ENCODE data around the gene GCGR. TPM values are rescaled to one million over a fixed set of nuclear protein-coding genes. Genes with fewer than 3 reads are reported as not detected.

Gene GCGR
- total and polyA plus RNA-seq, 3 experiments from 2014 or later = not detected

DNA sequence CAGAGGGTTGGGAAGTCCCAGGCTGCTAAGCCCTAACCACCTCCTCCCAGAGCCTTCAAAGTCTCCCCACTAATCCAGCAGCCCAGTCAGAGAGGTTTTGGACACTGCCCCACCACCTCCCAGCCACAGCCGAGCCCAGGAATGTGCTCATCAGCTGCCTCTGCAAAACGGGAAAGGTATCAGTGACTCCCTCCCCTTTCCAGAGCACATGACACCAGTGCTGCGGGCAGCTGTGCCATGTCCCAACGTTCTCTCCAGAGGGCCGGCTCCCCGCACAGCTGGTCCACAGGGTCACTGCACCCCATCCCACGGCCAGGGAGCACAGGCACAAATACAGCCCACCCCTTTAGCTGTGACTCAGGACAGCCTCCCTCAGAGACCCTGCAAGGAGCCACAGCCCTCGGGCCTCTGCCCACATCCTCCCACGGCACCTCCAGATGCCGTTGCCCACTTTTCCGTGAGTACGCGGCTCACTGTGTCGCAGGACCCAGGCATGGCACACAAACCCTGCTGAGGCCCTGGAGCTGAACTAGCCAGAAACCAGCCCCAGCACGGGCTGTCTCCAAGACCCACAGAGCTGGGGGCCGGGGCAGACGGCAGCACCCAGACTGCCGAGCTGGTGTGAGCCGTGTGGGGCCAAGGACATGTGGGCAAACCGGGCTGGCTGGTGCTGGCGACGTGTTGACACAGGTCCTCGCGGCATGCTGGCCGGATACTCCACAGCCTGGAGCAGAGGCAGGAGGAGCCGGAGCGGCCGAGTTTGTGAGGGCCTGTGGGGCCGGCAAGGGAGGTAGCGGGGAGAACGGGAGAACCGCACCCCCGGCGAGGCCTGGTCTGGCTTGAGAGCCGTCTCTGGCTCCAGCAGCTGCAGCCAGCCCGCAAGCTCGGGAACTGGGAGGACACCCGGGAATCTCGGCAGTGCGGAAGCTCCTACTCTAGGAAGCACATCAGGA lies 37.2 kb downstream of the GCGR start:
- CTCF ChIA-PET = no interaction called here
- no peak overlapping the region for H3K27ac Mint-ChIP-seq
- Histone ChIP-seq H3K9me3 (ENCODE audit: low read length) (no peaks in the 10 kb centered on the region), H3K36me3 (ENCODE audit: insufficient read depth, low read length) (peaks cover 21% of the 10 kb centered on the region), H3K4me1 (ENCODE audit: insufficient read depth, low read length) (no peaks in the 10 kb centered on the region), H3K27me3 (ENCODE audit: insufficient read depth, low read length, poor library complexity, severe bottlenecking) (no peaks in the 10 kb centered on the region), H3K4me3 (ENCODE audit: low read length) (no peak overlapping the region), H3K27ac (ENCODE audit: low read depth, low read length) (no peak overlapping the region)
- POLR2A ChIA-PET = interaction anchor here (0.6 to 0.8 kb wide), 2 partner anchors 110 to 170 kb away, joined by 3 to 5 read pairs; no protein-coding TSS in a partner anchor
- H3K36me3 Mint-ChIP-seq = peaks cover 0 to 35% (median 2%) of the 10 kb centered on the region in 3 donors
- DNase-seq = no peak
- no peaks in the 10 kb centered on the region for H3K9me3 Mint-ChIP-seq
- H3K4me1 Mint-ChIP-seq = no peaks in the 10 kb centered on the region
- H3K4me3 Mint-ChIP-seq = no peak overlapping the region
- peaks cover 0 to 3% of the 10 kb centered on the region in 2 donors for H3K27me3 Mint-ChIP-seq

DNA sequence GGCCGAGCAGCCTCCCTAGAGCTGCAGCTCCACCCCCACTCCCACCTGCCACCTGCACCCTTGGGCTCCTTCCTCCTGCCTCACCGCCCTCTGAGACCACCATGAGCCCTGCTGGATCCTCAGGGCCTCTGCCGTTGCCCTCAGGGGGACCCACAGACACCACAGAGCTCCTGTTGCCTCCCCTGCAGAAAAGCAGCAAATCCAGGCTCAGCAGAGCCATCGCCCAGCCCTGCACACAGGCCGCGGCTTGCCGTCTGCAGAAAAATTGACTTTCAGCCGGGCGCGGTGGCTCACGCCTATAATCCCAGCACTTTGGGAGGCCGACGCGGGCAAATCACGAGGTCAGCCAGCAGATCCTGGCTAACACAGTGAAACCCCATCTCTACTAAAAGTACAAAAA lies 37.9 kb downstream of the GCGR start:
- no peaks in the 10 kb centered on the region for H3K9me3 ChIP-seq (ENCODE audit: low read length)
- no peak overlapping the region for H3K4me3 ChIP-seq (ENCODE audit: low read length)
- Mint-ChIP-seq H3K27ac (peak overlapping the region in 1 of 8 donors; percentile 33), H3K4me1 (no peaks in the 10 kb centered on the region), H3K4me3 (no peak overlapping the region), H3K36me3 (peaks cover 0 to 42% (median 2%) of the 10 kb centered on the region in 3 donors), H3K27me3 (peaks cover 0 to 3% of the 10 kb centered on the region in 2 donors), H3K9me3 (no peaks in the 10 kb centered on the region)
- POLR2A ChIA-PET = interaction anchor here (0.6 kb wide), 1 partner anchor 111 kb away, joined by 3 read pairs; no protein-coding TSS in a partner anchor
- no peak overlapping the region for H3K27ac ChIP-seq (ENCODE audit: low read depth, low read length)
- DNase-seq = no peak
- H3K27me3 ChIP-seq (ENCODE audit: insufficient read depth, low read length, poor library complexity, severe bottlenecking) = no peaks in the 10 kb centered on the region
- CTCF ChIA-PET = no interaction called here
- H3K36me3 ChIP-seq (ENCODE audit: insufficient read depth, low read length) = peaks cover 28% of the 10 kb centered on the region
- no peaks in the 10 kb centered on the region for H3K4me1 ChIP-seq (ENCODE audit: insufficient read depth, low read length)

DNA sequence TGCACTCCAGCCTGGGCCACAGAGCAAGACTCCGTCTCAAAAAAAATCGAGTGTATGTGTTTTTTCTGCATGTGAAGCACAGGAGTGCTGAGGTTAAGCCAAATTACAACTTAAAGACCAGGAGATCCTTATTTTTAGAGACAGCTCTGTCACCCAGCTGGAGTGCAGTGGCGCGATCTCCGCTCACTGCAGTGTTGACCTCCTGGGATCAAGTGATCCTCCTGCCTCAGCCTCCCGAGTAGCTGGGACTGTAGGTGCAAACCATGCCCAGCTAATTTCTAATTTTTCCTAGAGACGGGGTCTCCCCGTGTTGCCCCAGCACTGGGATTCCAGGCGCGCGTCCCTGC lies 38.4 kb downstream of the GCGR start:
- ChIA-PET POLR2A (no interaction called here), CTCF (no interaction called here)

GRCh38 chr17:81842725-81843504 lies 39.0 kb downstream of the GCGR start:
- Histone ChIP-seq H3K9me3 (ENCODE audit: low read length) (no peaks in the 10 kb centered on the region), H3K4me1 (ENCODE audit: insufficient read depth, low read length) (no peaks in the 10 kb centered on the region), H3K27me3 (ENCODE audit: insufficient read depth, low read length, poor library complexity, severe bottlenecking) (no peaks in the 10 kb centered on the region), H3K36me3 (ENCODE audit: insufficient read depth, low read length) (peaks cover 35% of the 10 kb centered on the region), H3K4me3 (ENCODE audit: low read length) (no peak overlapping the region), H3K27ac (ENCODE audit: low read depth, low read length) (no peak overlapping the region)
- H3K27me3 Mint-ChIP-seq = peaks cover 0 to 3% of the 10 kb centered on the region in 2 donors
- H3K9me3 Mint-ChIP-seq = no peaks in the 10 kb centered on the region
- H3K4me1 Mint-ChIP-seq = no peaks in the 10 kb centered on the region
- POLR2A ChIA-PET = no interaction called here
- H3K4me3 Mint-ChIP-seq = no peak overlapping the region
- DNase-seq = no peak
- H3K36me3 Mint-ChIP-seq = peaks cover 0 to 52% (median 2%) of the 10 kb centered on the region in 3 donors
- no peak overlapping the region for H3K27ac Mint-ChIP-seq
- CTCF ChIA-PET = no interaction called here

More for the DNA sequence above, 38.4 kb downstream of the GCGR start:
- Histone ChIP-seq H3K27me3 (ENCODE audit: insufficient read depth, low read length, poor library complexity, severe bottlenecking) (no peaks in the 10 kb centered on the region), H3K4me1 (ENCODE audit: insufficient read depth, low read length) (no peaks in the 10 kb centered on the region), H3K4me3 (ENCODE audit: low read length) (no peak overlapping the region), H3K9me3 (ENCODE audit: low read length) (no peaks in the 10 kb centered on the region), H3K27ac (ENCODE audit: low read depth, low read length) (no peak overlapping the region), H3K36me3 (ENCODE audit: insufficient read depth, low read length) (peaks cover 32% of the 10 kb centered on the region)
- peak overlapping the region in 1 of 8 donors; percentile 50 for H3K27ac Mint-ChIP-seq
- no peak overlapping the region for H3K4me3 Mint-ChIP-seq
- no peaks in the 10 kb centered on the region for H3K4me1 Mint-ChIP-seq
- no peaks in the 10 kb centered on the region for H3K9me3 Mint-ChIP-seq
- no peak for DNase-seq
- H3K27me3 Mint-ChIP-seq = peaks cover 0 to 3% of the 10 kb centered on the region in 2 donors
- peaks cover 0 to 47% (median 2%) of the 10 kb centered on the region in 3 donors for H3K36me3 Mint-ChIP-seq

GRCh38 chr17:81843713-81844326 lies 39.9 kb downstream of the GCGR start:
- H3K27me3 Mint-ChIP-seq = peaks cover 0 to 3% of the 10 kb centered on the region in 2 donors
- Histone ChIP-seq H3K9me3 (ENCODE audit: low read length) (no peaks in the 10 kb centered on the region), H3K36me3 (ENCODE audit: insufficient read depth, low read length) (peaks cover 39% of the 10 kb centered on the region), H3K4me3 (ENCODE audit: low read length) (no peak overlapping the region), H3K27me3 (ENCODE audit: insufficient read depth, low read length, poor library complexity, severe bottlenecking) (no peaks in the 10 kb centered on the region), H3K27ac (ENCODE audit: low read depth, low read length) (no peak overlapping the region), H3K4me1 (ENCODE audit: insufficient read depth, low read length) (no peaks in the 10 kb centered on the region)
- CTCF ChIA-PET = no interaction called here
- H3K9me3 Mint-ChIP-seq = no peaks in the 10 kb centered on the region
- H3K27ac Mint-ChIP-seq = no peak overlapping the region
- H3K4me1 Mint-ChIP-seq = no peaks in the 10 kb centered on the region
- no peak for DNase-seq
- no peak overlapping the region for H3K4me3 Mint-ChIP-seq
- POLR2A ChIA-PET = no interaction called here
- H3K36me3 Mint-ChIP-seq = peaks cover 0 to 55% (median 3%) of the 10 kb centered on the region in 3 donors

GRCh38 chr17:81844327-81844851 lies 40.4 kb downstream of the GCGR start:
- Histone ChIP-seq H3K27ac (ENCODE audit: low read depth, low read length) (no peak overlapping the region), H3K4me3 (ENCODE audit: low read length) (no peak overlapping the region), H3K4me1 (ENCODE audit: insufficient read depth, low read length) (no peaks in the 10 kb centered on the region), H3K27me3 (ENCODE audit: insufficient read depth, low read length, poor library complexity, severe bottlenecking) (no peaks in the 10 kb centered on the region), H3K9me3 (ENCODE audit: low read length) (no peaks in the 10 kb centered on the region), H3K36me3 (ENCODE audit: insufficient read depth, low read length) (peaks cover 39% of the 10 kb centered on the region)
- peaks cover 0 to 3% of the 10 kb centered on the region in 2 donors for H3K27me3 Mint-ChIP-seq
- CTCF ChIA-PET = no interaction called here
- no peak for DNase-seq
- no peak overlapping the region for H3K4me3 Mint-ChIP-seq
- no peaks in the 10 kb centered on the region for H3K4me1 Mint-ChIP-seq
- no peak overlapping the region for H3K27ac Mint-ChIP-seq
- POLR2A ChIA-PET = no interaction called here
- no peaks in the 10 kb centered on the region for H3K9me3 Mint-ChIP-seq
- H3K36me3 Mint-ChIP-seq = peaks cover 0 to 55% (median 3%) of the 10 kb centered on the region in 3 donors

DNA sequence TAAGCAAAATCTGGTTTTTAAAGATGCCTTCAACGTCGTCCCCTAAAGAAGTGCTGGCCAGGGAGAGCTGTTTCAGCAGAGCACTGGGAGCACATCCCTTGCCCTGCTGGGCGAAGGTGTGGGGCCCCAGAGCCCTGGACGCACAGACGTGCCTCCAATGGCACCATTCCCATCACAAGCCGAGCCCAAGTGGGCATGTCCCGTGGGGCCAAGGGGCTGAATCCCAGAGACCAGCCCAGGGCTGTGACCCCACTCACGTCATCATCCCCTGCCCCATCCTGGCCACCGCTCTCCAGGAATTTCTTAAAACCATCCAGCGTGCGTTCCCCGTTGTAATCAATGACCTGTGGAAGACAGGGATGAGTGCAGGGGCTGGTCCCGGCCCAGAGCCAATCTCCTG lies 40.9 kb downstream of the GCGR start:
- peaks cover 0 to 3% of the 10 kb centered on the region in 2 donors for H3K27me3 Mint-ChIP-seq
- H3K4me1 ChIP-seq (ENCODE audit: insufficient read depth, low read length) = no peaks in the 10 kb centered on the region
- no peaks in the 10 kb centered on the region for H3K27me3 ChIP-seq (ENCODE audit: insufficient read depth, low read length, poor library complexity, severe bottlenecking)
- H3K27ac Mint-ChIP-seq = peak overlapping the region in 1 of 8 donors; percentile 3
- H3K36me3 Mint-ChIP-seq = peaks cover 0 to 57% (median 3%) of the 10 kb centered on the region in 3 donors
- no peak overlapping the region for H3K4me3 Mint-ChIP-seq
- H3K9me3 Mint-ChIP-seq = no peaks in the 10 kb centered on the region
- ChIA-PET CTCF (no interaction called here), POLR2A (no interaction called here)
- H3K4me1 Mint-ChIP-seq = no peaks in the 10 kb centered on the region
- H3K27ac ChIP-seq (ENCODE audit: low read depth, low read length) = no peak overlapping the region
- H3K4me3 ChIP-seq (ENCODE audit: low read length) = no peak overlapping the region
- no peak for DNase-seq
- H3K9me3 ChIP-seq (ENCODE audit: low read length) = no peaks in the 10 kb centered on the region
- H3K36me3 ChIP-seq (ENCODE audit: insufficient read depth, low read length) = peaks cover 39% of the 10 kb centered on the region

Measured in CD8-positive, alpha-beta memory T cell (primary cell).